ENCODE data around the gene ALPP. TPM values are rescaled to one million over a fixed set of nuclear protein-coding genes. Genes with fewer than 3 reads are reported as not detected.

Gene ALPP
- polyA plus RNA-seq, 1 donor from 2014 or later: not detected

DNA sequence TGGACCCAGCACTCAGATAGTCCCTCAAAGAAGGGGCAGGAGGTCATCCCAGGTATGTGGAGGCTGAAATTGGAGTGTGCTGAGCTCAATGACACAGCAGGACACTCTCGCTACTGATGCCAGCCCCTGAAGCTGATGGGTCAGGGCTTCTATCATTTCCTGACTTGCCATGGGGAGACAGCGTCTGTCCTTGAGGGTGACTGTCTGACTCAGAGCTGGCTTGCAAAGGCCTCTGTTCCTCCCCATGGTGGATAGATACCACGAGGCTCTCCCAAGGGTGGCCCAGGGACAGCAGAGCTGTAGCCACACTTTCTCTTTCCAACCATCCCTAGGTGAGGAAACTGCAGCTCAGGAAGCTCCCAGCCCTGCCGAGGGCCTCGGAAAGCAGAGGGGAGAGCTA lies 38.9 kb downstream of the ALPP start:
- peaks cover 13% of the 10 kb centered on the region for H3K9me3 ChIP-seq (ENCODE audit: low read length)
- H2AFZ ChIP-seq (ENCODE audit: low read depth, low read length): no peak overlapping the region
- no peaks in the 10 kb centered on the region for H4K20me1 ChIP-seq (ENCODE audit: insufficient read depth)
- no peaks in the 10 kb centered on the region for H3K9me2 ChIP-seq (ENCODE audit: insufficient read depth, low read length)
- no peaks in the 10 kb centered on the region for H3K79me2 ChIP-seq (replicated peaks; ENCODE audit: insufficient read depth, low read length)
- no peak overlapping the region for H3K27ac ChIP-seq (ENCODE audit: low read length)
- no peak overlapping the region for H3K9ac ChIP-seq (ENCODE audit: low read length)
- no peak overlapping the region for H3K4me2 ChIP-seq (ENCODE audit: low read length)
- TF ChIP-seq MXI1 (conservative IDR thresholded peaks at IDR 0.05; ENCODE audit: poor library complexity, severe bottlenecking): no peak
- TF ChIP-seq, protein P1, sequence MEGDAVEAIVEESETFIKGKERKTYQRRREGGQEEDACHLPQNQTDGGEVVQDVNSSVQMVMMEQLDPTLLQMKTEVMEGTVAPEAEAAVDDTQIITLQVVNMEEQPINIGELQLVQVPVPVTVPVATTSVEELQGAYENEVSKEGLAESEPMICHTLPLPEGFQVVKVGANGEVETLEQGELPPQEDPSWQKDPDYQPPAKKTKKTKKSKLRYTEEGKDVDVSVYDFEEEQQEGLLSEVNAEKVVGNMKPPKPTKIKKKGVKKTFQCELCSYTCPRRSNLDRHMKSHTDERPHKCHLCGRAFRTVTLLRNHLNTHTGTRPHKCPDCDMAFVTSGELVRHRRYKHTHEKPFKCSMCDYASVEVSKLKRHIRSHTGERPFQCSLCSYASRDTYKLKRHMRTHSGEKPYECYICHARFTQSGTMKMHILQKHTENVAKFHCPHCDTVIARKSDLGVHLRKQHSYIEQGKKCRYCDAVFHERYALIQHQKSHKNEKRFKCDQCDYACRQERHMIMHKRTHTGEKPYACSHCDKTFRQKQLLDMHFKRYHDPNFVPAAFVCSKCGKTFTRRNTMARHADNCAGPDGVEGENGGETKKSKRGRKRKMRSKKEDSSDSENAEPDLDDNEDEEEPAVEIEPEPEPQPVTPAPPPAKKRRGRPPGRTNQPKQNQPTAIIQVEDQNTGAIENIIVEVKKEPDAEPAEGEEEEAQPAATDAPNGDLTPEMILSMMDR (IDR thresholded peaks at IDR 0.05; ENCODE audit: poor library complexity, severe bottlenecking): no peak
- TF ChIP-seq RAD21 (conservative IDR thresholded peaks at IDR 0.05): no peak
- TF ChIP-seq EZH2 (IDR thresholded peaks at IDR 0.05; ENCODE audit: borderline replicate concordance, insufficient read depth, low read length, poor library complexity, severe bottlenecking): no peak
- no peak for TF ChIP-seq SMC3 (conservative IDR thresholded peaks at IDR 0.05; ENCODE audit: poor library complexity)
- TF ChIP-seq, protein P2, sequence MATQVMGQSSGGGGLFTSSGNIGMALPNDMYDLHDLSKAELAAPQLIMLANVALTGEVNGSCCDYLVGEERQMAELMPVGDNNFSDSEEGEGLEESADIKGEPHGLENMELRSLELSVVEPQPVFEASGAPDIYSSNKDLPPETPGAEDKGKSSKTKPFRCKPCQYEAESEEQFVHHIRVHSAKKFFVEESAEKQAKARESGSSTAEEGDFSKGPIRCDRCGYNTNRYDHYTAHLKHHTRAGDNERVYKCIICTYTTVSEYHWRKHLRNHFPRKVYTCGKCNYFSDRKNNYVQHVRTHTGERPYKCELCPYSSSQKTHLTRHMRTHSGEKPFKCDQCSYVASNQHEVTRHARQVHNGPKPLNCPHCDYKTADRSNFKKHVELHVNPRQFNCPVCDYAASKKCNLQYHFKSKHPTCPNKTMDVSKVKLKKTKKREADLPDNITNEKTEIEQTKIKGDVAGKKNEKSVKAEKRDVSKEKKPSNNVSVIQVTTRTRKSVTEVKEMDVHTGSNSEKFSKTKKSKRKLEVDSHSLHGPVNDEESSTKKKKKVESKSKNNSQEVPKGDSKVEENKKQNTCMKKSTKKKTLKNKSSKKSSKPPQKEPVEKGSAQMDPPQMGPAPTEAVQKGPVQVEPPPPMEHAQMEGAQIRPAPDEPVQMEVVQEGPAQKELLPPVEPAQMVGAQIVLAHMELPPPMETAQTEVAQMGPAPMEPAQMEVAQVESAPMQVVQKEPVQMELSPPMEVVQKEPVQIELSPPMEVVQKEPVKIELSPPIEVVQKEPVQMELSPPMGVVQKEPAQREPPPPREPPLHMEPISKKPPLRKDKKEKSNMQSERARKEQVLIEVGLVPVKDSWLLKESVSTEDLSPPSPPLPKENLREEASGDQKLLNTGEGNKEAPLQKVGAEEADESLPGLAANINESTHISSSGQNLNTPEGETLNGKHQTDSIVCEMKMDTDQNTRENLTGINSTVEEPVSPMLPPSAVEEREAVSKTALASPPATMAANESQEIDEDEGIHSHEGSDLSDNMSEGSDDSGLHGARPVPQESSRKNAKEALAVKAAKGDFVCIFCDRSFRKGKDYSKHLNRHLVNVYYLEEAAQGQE (IDR thresholded peaks at IDR 0.05; ENCODE audit: borderline replicate concordance): no peak
- TF ChIP-seq POLR2AphosphoS5 (IDR thresholded peaks at IDR 0.05): no peak
- TF ChIP-seq TAF1 (IDR thresholded peaks at IDR 0.05; ENCODE audit: low read depth): no peak
- TF ChIP-seq EP300 (conservative IDR thresholded peaks at IDR 0.05; ENCODE audit: poor library complexity, severe bottlenecking): no peak
- H3K27me3 ChIP-seq (ENCODE audit: insufficient read depth, low read depth, low read length): peaks cover 60% of the 10 kb centered on the region
- no peaks in the 10 kb centered on the region for H3K36me3 ChIP-seq (ENCODE audit: insufficient read depth, low read length)
- H3F3A ChIP-seq (ENCODE audit: insufficient read depth, low read length, poor library complexity, severe bottlenecking): no peaks in the 10 kb centered on the region
- H3K4me3 ChIP-seq (ENCODE audit: low read length): no peak overlapping the region

GRCh38 chr2:232418056-232418455 lies 39.5 kb downstream of the ALPP start:
- peak overlapping the region; percentile 34 for H3K9ac ChIP-seq (ENCODE audit: low read length)
- TF ChIP-seq POLR2AphosphoS5 (IDR thresholded peaks at IDR 0.05) (no peak), RAD21 (conservative IDR thresholded peaks at IDR 0.05) (no peak)
- TF ChIP-seq, protein P1 (IDR thresholded peaks at IDR 0.05; ENCODE audit: poor library complexity, severe bottlenecking): no peak
- H2AFZ ChIP-seq (ENCODE audit: low read depth, low read length): no peak overlapping the region
- peak overlapping the region; percentile 69 for H3K4me3 ChIP-seq (ENCODE audit: low read length)
- H3K27me3 ChIP-seq (ENCODE audit: insufficient read depth, low read depth, low read length): peaks cover 65% of the 10 kb centered on the region
- H3K4me2 ChIP-seq (ENCODE audit: low read length): peak overlapping the region; percentile 51
- H3K79me2 ChIP-seq (replicated peaks; ENCODE audit: insufficient read depth, low read length): no peaks in the 10 kb centered on the region
- no peaks in the 10 kb centered on the region for H3F3A ChIP-seq (ENCODE audit: insufficient read depth, low read length, poor library complexity, severe bottlenecking)
- peaks cover 17% of the 10 kb centered on the region for H3K9me3 ChIP-seq (ENCODE audit: low read length)
- H3K27ac ChIP-seq (ENCODE audit: low read length): no peak overlapping the region
- H3K36me3 ChIP-seq (ENCODE audit: insufficient read depth, low read length): no peaks in the 10 kb centered on the region
- H4K20me1 ChIP-seq (ENCODE audit: insufficient read depth): no peaks in the 10 kb centered on the region
- H3K9me2 ChIP-seq (ENCODE audit: insufficient read depth, low read length): no peaks in the 10 kb centered on the region

All from neural cell (in vitro differentiated cells).